SIG-M5 treated with dmso at 0.1 percent for 504 hours (cell line): Measurements from ENCODE around the gene PLD4.

Experiments
- DNase-seq: peaks from one replicate; lab custom pipeline; 2025; ENCODE audit not compliant: unreplicated experiment; lab: John Stamatoyannopoulos, UW

PLD4 gene

GRCh38 chr14:104973135-104973384 is 48.4 kb downstream of the PLD4 start:
- no peak for DNase-seq

- DNase-seq = peak; percentile 21
Measured at GRCh38 chr14:104973385-104974145, 48.9 kb downstream of the PLD4 start.

- no peak for DNase-seq
Measured at GRCh38 chr14:104974146-104974541, 49.5 kb downstream of the PLD4 start.

GRCh38 chr14:104974665-104975390 is 50.1 kb downstream of the PLD4 start:
- no peak for DNase-seq

- DNase-seq = no peak
Measured at GRCh38 chr14:104975481-104976197, 51.0 kb downstream of the PLD4 start.

GRCh38 chr14:104976198-104977007 is 51.7 kb downstream of the PLD4 start:
- DNase-seq = peak; percentile 70

GRCh38 chr14:104977008-104977680 is 52.5 kb downstream of the PLD4 start:
- DNase-seq = no peak

DNA sequence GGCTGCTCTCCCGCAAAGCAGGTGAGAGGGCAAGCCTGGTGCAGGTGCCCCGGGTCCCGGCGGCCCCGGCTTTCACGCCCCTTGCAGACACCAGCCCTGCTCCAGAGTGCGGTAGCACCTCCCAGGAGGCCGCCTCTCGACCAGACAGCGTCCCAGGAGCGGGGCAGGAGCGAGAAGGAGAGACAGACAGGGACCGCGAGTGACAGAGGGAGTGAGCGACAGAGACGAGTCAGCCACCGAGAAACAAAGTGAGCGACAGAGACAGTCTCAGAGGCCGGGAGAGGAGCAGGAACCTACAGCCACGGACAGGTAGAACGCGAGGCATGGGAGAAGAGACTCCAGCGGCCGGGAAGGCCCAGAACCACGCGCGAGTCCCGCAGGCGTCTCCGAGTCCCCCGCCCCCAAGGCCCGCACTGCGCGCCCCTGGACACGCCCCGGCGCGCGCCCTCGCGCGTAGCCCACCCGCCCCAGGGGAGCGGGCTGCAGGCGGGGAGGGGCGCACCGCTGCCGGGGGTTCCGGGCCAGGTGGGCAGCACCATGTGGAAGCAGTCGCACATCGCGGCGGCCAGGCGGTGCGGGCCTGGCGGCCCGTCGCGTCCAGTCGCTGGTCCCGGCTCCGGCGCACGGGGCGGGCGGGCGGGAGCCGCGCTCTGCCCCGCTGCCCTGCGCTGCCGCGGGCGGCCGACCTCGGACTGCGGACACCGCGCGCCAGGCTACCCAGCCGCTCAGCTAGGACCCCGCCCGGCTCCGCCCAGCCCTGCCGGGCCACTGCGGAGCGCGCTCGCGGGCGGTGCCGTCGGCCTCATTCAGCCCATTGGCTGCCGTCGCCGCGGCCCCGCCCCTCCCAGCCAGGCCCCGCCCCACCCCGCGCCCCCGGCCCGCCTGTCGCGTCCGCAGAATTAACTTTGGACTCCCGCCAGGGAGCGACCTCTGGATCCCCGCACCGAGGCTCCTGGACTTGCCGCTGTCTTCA is 53.3 kb downstream of the PLD4 start, which contains the start of gene AHNAK2:
AHNAK2 (minus strand) TSS at position 694 of the 973 bp plus-strand sequence; CDS start at position 557, 137 bp downstream.
- peak; percentile 50 for DNase-seq

DNA sequence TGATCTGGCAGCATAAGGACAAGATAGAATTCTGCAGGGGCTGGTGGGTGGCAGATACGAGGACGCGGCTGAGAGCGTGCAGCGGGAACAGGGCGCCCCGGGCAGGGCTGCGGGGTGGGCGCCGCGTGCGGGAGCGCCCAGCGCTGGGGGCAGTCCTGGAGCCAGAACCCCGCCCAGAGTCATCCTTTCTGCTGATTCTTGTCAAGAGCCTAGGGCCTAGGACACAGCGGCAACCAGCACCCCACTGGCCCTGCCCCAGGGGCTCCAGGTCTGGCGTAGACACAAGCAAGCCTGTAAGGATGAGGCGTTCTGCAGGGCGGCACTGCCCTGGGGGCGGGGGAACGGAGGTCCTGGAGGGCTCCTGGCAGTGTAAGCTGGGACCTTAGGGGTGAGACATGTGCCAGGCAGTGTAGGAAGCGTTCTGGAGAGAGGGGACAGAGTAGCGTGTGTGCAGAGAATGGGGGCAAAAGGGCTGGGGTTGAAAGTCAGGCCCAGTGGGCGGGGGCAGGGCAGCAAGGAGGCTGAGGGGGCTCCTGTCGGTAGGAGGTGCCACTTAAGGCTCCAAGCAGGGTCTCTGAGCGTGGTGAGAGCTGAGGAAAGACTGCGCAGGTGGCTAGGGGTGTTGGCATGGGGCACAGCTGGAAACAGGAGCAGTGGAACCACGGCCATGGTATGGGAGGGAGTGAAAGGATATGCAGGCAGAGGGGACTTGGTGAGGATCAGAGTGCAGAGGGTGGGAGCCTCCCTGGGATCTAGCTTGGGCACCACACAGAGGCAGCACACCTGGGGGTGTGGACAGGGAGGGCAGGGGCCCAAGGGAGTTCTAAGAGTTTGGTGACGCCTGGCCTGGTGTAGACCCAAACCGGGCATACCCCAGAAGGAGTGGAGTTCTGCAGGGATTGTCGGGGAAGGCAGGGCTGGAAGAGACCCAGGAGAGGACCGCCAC is 54.3 kb downstream of the PLD4 start:
- no peak for DNase-seq

DNA sequence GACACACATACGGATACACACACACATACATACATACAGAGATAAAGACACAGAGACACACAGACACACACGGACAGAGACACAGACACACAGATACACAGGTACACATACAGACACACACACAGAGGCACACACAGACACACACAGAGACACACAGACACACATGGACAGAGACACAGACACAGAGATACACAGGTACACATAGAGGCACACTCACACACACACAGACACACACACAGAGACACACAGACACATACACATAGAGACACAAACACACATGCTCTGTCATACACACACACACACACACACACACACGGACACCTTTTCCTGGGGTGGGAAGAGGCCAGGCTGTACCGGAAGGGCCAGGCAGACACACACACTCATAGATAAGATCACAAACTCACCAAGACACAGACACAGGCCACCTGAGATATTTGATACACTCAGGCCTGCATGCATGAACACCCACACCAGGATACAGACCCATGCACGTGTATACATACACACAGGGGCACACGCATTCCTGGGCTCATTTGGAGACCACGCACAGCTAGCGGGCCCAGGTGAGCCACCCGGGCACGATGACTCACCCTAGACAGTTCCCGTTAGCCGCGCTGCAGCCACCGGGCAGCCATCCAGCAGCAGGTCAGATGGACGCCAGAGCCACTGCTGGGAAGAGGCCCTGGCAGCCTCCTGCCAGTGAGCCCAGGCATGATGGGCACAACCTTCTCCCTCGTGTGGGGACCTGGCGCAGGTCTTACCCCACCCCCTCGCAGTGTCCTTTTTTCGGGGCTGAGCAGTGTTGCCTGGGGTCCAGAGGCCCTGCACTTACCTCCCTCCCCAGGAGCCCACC is 55.3 kb downstream of the PLD4 start:
- DNase-seq = no peak

DNA sequence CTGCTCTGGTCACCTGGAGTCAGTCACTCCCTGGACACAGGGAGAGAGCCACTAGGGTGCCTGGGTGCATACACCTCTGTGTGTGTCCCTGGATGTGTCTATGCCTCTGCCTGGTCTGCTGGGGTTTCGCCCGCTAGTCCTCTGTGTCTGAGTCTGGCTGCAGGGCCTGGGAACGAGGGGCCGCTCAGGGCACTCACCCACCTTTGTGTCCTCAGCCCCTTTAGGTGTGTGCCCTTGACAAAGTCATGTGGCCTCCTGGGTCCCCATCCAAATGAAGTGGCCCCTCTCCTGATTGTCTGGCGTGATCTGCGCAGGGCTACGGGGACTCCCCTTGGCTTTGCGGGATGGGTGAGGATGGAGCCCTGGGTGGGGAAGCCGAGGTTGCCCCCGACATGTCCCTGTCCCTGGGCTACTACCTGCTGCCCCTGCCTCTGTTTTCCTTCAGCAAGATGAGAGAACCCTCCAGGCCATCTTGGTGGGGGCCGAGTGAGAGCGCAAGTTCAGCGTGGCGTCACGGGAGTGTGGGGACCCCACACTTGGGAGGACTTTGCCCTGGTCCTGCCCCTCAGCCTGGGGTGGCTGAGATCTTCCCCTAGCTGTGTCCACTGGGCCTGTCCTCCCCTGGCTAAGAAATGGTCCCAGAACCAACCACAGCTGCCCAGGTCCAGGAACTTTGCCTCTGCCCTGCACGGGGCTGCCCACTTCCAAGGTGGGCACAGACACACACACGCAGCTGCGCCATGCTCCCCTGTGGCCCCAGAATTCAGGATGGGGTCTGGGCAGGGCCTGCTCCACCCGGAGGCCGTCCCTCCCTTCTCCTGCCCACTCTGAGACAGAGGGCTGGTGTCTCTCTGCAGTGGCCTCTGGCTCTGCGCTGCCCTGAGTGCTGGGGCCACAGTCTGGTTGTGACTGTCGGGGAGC is 56.2 kb downstream of the PLD4 start:
- DNase-seq = no peak

GRCh38 chr14:104981699-104982541 is 57.2 kb downstream of the PLD4 start:
- no peak for DNase-seq

DNA sequence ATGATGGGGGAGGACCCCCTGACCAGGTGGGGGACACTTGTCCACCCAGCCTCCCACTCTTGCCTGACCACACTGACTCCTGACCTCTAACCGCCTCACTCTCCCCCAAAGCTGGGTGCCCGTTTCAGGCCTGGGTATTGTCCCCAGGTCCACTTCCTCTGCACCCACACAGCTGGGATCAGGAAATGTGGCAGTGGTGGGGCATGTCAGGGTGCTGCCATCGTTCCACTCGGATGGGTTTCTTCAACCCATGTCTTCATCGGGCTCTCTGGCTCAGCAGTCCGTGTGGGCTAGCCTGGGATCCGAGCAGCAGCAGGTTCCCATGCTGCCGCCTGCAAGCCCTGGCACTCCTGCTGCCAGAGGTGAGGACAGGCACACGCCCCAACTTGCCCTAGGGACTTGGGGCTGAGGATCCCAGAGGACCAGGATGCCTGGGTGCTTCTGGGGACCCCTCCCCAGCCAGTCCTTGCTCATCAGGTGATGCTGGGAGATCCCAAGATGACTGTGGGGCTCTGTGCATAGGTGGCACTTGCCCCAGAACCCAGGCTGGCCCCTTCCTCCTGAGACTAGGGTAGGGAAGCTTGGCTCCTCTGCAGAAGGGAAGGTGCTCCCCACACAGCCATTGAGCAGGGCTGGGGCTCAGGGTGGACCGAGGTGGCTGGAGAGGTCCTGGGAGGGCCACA is 58.0 kb downstream of the PLD4 start:
- no peak for DNase-seq
